ENCODE data around the gene GPC1.
"Not testable (repeated sequence)": the region's sequence is repeated elsewhere in the genome, so short reads cannot be mapped to it uniquely, and the experiment has no call there.

Gene GPC1, protein sequence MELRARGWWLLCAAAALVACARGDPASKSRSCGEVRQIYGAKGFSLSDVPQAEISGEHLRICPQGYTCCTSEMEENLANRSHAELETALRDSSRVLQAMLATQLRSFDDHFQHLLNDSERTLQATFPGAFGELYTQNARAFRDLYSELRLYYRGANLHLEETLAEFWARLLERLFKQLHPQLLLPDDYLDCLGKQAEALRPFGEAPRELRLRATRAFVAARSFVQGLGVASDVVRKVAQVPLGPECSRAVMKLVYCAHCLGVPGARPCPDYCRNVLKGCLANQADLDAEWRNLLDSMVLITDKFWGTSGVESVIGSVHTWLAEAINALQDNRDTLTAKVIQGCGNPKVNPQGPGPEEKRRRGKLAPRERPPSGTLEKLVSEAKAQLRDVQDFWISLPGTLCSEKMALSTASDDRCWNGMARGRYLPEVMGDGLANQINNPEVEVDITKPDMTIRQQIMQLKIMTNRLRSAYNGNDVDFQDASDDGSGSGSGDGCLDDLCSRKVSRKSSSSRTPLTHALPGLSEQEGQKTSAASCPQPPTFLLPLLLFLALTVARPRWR

GRCh38 chr2:240435457-240435947 lies at the start of gene GPC1:
Gene GPC1 (plus strand): TSS chr2:240435663. CDS start chr2:240435919, 256 bp downstream.
- DNase-seq: no peak

GRCh38 chr2:240386326-240386725 lies 49.1 kb upstream of the GPC1 start:
- peak; percentile 9 for DNase-seq

GRCh38 chr2:240386743-240387142 lies 48.7 kb upstream of the GPC1 start:
- DNase-seq: not testable (repeated sequence)

DNA sequence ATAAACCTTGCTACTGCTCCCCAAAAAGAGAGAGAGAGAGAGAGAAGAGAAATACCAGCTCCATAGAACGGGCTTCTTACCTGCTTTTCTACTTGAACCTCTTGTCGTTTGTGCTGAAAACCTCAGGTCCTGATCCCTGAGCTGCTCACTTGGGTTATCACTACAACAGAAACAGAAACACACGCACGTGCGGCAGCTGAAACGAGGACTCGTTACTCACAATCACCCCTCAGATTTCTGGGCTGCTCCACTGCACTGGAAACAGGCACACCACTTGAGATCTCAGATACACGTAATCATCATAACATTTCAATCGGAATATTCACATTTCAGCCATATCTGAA lies 48.2 kb upstream of the GPC1 start:
- no peak for DNase-seq

- no peak for DNase-seq
Observed at GRCh38 chr2:240387669-240388358, 47.6 kb upstream of the GPC1 start.

DNA sequence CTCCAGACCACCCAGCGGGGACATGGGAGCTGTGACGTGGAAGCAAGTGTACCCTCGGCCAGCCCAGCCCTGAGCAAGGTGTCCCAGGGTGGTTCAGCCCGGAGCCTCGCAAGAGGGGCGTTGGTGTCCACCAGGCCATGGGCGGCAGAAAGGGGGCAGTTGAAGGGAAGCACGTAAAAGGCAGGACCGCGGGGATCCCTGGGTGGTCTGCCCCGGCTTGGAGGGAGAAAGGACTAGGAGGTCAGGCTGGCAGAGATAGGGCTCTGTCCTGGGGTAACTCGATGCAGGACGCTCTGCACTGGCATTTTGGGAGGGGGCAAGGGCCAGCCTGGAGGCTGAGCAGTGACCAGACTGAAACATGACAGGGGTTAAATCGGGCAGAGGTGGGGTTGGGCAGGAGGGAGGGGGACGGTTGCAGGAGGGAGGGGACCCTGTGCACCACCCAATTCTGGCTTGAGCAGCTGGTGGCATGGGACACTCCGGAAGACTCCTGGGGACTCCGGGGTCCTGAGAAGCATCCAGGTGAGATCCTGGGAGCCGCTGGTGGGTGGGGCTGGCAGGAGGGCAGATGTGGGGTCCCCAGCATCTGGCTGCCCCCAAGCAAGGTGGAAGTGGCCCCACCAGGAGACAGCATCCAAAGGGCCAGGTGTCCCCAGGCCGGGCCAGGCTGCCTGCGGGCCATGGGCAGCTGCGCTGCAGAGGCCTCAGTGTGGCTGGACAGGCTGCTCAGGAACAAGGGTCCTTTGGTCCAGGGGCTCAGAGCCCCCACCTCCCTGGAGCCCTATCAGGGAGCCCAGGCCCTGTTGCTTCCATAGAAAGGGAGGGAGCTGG lies 46.8 kb upstream of the GPC1 start:
- DNase-seq: no peak

- DNase-seq: no peak
Observed at GRCh38 chr2:240389302-240389805, 46.1 kb upstream of the GPC1 start.

- no peak for DNase-seq
Observed at GRCh38 chr2:240390091-240391073, 45.1 kb upstream of the GPC1 start.

DNA sequence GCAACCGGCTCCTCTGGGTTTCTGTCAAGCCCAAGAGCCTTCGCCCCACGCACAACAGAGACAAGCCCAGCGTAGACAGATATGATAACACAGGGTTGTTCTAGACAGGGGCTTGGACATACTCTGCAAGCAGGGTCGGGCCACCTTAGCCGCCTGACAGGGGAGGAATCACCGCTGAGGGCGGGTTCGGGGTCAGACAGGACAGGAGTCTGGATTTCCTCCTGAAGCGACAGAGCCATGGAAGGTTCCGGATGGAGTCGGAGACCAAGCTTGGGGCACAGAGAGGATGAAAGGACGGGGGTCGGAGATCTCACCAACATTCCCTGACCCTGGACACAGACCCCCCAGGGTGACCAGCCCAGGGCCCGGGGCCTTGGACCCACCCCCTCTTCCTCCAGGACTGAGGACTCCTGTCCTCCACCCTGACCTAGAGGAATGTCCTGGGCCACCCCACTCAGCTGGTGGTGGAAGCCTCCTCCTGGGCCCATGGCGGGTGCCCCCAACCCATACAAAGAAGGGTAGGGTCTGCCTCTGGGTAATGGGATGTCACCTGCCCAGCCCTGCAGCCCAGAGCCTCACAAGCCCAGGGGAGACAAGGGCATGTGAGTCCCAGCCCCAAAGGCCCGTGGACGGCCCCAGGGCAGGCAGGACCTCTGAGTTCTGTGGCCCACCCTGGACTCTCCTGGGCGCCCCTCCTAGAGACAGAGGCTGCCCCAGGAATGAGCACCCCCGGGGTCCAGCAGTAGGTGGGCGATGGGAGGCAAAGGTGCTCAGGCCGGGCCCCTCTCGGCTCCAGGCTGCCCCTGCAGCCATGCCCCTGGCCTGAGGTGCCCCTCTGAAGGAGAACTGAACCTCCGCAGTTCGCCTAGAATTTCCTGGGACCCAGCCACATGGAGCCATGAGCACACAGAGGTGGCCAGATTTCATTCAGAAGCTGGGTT lies 44.1 kb upstream of the GPC1 start:
- no peak for DNase-seq

DNA sequence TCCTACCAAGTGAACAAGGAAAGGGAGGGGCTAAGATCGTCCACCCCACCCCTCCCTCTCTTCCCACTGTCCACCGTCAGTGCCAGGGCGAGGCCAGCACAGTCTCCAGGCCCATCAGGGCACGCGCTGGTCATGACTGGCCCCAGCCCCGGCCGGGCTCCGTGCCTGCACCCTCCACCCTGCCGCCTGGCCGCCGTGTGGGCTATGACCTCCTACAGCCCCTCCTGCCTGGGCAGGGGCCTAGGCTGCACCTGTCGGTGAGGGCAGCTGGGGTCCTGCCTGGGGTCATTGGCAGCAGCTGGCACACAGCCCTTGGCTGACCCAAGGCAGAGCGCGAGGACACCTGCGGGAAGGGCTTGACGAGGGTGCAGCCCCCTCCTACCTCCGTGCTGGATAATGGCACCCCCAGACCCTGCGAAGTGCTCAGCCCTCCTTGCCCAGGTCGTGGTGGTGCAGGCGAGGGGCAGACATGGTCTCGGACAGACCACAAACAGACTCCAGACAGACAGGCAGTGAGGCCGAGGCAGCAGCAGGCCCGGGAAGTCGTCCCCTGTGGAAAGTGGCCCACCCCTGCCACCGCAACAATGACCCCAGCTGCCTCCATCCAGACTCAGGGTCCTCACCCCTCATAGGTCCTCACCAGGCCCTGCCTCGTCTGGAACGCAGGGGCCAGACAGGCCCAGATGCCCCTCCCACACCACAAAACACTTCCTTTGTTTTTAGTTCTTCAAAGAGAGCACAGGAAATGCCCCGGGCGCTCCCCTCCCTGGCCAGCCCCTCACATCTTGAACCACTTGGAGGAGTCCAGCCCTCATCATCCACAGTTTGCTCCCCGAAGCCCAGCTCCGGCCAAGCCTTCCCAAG lies 43.1 kb upstream of the GPC1 start:
- no peak for DNase-seq

DNA sequence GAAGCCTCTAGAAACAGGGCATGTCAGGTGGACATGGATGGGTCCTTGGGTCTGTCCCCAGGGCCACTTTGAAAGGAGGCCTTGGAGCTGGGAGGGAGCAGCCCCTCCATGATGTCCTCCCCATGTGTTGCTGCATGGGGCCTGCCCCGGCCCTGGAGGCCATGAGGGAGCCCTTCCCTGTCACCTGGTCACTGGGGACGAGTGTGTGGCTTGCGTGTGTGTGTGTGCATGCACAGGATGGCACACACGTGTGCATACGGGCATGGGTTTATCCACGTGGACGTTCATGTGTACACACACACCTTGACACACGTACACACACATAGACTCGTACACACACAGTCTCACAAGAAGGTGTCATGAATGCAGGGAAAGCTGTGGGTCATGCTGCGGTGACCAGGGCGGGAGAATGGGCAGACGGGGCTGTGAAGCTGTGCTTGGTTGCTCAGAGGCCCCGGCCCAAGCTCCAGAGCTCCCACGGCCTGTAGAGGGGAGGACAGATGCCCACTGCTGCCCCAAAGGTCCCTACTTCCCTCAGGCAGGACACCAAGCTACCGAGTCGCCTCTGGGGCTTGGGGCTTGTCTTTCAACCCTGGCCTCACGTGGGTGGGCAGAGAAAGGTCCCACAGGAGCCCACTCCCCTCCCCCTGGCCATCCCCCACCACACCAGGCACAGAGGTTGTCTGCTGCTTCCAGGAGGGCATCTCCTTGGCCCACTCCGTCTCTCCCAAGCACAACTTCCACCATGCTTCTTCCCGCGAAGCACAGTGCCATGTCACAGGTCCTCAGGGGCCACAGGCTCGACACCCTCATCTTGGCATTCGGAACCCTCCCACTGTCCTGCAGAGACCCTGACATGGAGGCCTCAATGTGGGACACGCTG lies 42.3 kb upstream of the GPC1 start:
- DNase-seq: no peak

- DNase-seq: no peak
Observed at GRCh38 chr2:240393831-240394410, 41.5 kb upstream of the GPC1 start.

DNA sequence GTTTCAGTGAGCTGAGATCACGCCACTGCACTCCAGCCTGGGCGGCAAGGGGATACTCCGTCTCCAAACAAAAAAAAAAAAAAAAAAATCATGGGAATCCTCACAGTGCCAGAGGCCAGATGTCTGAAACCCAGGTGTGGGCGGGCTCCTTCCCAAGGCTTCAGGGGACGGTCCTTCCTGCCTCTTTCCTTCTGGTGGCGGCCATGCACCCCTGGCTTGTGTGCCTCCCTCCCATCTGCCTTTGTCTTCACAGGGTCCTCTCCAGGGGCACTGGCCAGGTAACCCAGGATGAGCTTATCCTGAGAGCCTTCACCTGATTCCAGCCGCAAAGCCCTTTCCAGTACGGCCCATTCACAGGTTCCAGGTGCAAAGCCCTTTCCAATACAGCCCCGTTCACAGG lies 40.9 kb upstream of the GPC1 start:
- DNase-seq: no peak

- DNase-seq: no peak
Observed at GRCh38 chr2:240395448-240395847, 40.0 kb upstream of the GPC1 start.

DNA sequence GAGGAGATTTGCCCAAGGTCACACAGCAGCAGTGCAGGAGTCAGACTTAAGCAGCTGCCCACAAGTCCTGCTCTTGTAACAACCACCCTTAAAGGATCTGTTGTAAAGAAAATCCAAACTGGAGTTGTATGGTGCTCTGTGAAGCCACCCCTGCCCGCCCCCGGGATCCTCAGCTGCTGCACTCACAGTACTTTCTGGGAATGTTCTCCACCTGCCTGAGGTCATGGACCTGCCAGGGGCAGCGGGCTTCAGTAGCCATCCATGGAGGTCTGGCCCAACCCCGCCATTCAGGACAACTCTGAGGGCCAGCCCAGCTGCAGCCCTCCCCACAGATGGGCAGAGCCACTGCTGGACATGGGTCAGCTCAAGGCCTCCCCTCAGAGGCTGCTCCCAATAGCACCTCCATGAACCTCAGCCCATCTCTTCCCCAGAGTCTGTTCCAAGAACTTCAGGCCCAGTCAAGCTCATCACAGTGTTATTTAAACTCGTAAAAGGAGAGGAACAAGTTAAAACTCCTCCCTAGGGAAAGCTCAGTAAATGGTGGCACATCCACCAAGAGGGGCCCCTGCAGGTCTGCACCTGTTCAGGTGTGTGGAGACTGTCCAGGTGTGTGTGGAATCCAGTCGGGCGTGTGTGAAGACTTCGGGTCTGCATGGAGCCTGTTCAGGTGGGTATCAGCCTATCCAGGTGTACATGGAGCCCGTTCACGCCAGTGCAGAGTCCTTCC lies 39.4 kb upstream of the GPC1 start:
- DNase-seq: peak; percentile 21

- no peak for DNase-seq
Observed at GRCh38 chr2:240396623-240397541, 38.6 kb upstream of the GPC1 start.
